ENCODE measurements around the gene DISC1. TPM values are rescaled to one million over a fixed set of nuclear protein-coding genes. Genes with fewer than 3 reads are reported as not detected.
"Not testable (repeated sequence)": the region's sequence is repeated elsewhere in the genome, so short reads cannot be mapped to it uniquely, and the experiment has no call there.

The DISC1 gene
- total RNA-seq, 2 donors from 2014 or later: 7.9 to 10.9 TPM

DNA sequence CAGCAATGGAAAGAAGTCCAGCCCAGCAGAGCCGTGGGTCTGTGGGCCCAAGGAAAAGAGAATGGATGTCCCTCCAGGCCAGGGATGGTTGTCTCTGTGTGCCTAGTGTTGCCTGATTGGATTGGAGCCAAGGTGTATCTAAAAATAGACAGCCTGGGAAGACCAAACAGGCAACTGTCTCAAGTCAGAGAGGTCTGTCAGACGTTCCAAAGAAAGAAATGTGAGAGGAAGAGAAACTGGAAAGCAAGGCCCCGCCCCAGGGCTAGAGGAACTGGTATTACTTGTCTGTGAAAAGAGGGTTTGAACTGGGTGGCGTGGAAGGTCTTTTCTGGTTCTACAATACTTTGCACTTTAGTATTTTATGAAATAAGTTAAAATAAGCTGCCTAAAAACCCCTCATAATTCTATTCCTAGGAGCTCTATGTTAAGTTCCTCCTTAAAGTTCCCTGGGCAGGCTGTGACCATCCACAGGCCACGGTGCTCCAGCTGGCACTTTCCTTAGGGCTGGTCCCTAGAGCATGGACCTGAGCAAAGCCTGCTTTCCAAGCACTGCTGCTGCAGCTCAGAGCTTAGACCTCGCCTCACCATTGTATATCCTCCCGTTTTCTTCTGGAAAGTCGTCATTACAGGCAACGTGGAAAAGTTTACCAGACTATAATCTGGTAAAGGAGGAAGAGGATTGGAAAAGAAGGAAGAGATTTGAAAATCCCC lies 151.6 kb downstream of the DISC1 start:
- no peak for DNase-seq (ENCODE audit: low spot score)
- intact Hi-C loops (cut with DNase I): no loop called here

DNA sequence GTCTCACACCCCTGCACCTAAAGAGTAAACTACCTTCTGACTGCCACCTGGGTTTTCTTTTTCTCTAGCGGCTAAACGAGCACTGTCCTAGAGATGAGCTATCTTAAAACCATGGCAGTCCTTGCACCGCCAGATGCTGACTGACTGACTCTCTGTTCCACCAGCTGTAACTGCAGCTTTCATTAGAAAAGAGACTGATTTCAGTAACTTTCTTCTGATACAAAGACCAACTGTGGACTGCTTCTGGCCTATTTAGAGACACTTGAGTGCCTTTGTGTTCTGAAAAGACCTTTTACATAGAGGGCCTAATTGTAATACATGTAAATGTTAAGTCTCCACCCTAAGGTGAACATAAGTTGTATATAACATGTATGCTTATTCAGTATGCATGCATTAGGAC lies 152.5 kb downstream of the DISC1 start:
- intact Hi-C loops (cut with DNase I): no loop called here
- no peak for DNase-seq (ENCODE audit: low spot score)

DNA sequence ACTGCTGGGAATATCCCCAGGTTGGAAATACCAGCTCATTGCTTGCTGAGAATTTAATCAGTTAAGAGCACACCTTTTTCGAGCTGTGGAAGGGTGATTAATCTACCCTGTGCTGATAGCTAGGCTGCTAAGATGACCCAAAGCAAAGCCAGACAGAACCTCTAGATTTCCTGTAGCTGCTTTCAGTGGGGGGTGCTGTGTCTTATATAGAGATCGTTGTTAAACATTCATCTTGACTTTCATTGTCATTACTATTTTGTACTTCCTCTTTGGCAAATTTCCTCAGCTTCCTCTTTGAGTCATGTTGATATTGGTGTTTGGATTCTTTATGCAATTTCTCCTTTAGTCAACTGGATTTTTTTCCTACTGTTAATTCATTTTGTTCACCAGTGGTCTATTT lies 155.3 kb downstream of the DISC1 start:
- intact Hi-C loops (cut with DNase I): no loop called here
- no peak for DNase-seq (ENCODE audit: low spot score)

DNA sequence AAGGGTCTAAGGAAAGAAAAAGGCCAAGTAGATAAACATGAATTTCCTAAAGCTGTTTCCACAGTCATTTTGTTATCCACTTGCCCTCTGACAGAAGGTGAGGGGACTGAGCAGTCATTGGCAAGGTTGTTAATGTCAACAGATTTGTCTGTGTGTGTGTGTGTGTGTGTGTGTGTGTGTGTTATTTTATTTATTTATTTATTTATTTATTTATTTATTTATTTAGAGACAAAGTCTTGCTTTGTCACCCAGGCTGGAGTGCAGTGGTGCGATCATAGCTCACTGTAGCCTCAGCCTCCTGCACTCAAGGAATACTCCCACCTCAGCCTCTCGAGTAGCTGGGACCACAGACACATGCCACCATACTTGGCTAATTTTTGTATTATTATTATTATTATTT lies 158.5 kb downstream of the DISC1 start:
- intact Hi-C loops (cut with DNase I); DNase-seq (ENCODE audit: low spot score): not testable (repeated sequence)

DNA sequence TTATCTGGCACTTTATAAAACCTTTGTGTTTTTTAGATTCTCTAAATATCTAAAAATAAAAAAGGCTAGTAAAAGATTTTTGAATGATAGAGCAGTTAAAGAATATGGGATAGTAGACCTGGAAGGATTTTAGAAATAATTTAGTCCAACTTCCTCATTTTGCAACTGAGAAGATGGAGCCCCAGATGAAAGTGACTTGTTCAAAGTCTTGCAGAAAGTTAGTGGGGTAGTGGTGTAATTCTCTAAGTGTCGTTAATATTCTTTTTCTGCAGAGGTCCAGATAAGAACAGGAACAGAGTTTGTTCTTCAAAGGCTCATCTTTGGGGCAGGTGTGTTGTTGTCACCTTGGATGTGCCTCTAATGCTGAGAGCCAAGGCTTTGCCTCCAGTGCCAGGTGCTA lies 159.5 kb downstream of the DISC1 start:
- intact Hi-C loops (cut with DNase I): no loop called here
- no peak for DNase-seq (ENCODE audit: low spot score)

DNA sequence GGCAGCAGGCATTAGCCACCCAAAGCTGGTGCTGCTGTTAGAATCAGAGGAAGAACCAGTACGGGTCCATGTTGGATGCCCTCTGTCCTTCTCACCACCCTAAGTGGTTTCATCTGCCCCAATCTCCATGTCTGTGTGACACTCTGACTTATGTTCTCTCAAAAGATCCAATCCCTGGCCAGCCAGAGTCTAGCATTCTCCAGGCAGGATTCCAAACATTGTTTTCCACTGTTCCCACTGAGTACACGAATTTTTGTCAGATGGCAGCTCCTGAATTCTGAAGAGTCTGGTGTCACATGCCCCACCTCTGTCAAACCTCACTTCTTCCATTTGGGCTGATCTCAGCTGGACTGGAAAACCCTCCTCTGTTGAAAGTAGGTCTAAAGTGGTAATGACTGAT lies 166.0 kb downstream of the DISC1 start:
- intact Hi-C loops (cut with DNase I): no loop called here
- no peak for DNase-seq (ENCODE audit: low spot score)

DNA sequence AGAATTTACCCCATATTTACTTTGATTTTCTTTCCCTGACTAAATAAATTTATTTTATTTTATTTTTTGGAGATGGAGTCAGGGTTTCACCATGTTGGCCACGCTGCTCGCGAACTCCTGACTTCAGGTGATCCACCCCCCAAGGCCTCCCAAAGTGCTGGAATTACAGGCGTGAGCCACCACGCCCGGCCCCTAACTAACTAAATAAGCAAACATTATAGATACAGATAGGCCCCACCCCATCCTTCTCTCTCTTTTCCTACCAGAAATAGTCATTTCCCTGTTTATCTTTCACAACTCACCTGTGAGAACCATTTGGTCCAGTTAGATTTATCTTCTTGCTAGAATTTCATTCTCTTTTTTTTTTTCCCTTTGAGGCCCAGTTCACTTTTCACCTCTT lies 167.3 kb downstream of the DISC1 start:
- intact Hi-C loops (cut with DNase I): no loop called here
- no peak for DNase-seq (ENCODE audit: low spot score)

DNA sequence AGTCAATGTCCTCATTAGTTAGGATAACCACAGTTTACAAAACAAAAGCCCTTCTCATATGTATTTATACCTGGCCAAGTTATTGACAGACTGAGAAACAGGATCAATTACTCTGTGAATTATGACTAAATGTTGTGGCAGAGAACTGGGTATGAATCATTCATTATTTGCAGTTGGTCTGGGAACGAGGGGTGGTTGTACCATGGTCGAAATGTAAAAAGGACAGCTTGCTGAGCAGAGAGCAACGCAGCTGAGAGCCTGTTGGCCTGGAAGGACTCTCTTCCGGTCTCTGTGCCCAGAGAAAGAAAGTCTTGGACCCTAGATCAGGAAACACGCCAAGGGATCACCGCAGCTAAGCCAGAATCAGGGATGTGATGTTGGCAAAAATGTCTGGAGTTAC lies 169.6 kb downstream of the DISC1 start:
- intact Hi-C loops (cut with DNase I): no loop called here
- DNase-seq (ENCODE audit: low spot score): no peak

DNA sequence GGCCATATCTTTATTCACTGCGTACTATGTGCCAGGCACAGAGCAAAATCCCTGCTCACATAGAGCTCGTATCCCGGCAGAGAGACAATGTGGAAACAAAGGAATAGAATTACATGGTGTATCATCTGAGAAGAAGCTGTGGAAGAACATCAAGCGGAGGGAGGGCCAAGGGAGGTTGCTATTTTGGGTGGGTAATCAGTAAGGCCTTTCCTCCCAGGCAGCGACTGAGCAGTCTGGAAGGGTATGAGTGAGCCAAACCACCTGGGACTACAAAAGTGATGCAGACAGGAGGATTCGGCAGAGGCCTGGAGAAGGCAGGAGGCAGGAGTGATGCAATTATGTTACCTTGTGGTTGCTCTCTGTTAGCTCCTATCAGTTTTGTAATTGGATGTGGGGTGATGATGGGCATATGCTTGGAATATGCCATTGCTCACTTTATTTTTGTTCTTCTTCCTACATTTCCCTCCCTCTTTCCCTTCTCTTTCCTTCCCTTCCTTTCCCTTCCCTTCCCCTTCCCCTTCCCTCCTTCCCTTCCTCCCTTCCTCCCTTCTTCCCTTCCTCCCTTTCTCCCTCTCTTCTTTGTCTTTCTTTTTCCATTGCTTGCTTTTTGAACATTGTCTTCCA lies 172.9 kb downstream of the DISC1 start:
- intact Hi-C loops (cut with DNase I): no loop called here

DNA sequence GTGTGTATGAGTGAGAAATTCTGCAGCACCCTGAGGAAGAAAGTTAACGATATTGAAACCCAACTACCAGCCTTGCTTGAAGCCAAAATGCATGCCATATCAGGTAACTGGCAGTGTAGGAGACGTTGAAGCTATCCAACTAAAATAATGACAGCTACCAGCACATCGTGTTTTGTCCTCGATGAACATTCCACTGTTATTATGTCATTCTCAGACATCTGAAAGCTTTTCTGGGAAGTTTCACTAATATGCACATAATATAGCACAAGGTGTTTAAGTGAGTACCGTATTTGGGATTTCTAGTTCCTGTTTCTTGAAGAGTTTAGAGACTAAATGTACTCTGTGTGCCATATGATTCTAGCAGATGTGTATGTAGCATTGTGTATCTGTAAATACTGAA lies 173.5 kb downstream of the DISC1 start:
- intact Hi-C loops (cut with DNase I): no loop called here
- DNase-seq (ENCODE audit: low spot score): no peak

More for the DNA sequence above, 172.9 kb downstream of the DISC1 start:
- DNase-seq (ENCODE audit: low spot score): no peak

DNA sequence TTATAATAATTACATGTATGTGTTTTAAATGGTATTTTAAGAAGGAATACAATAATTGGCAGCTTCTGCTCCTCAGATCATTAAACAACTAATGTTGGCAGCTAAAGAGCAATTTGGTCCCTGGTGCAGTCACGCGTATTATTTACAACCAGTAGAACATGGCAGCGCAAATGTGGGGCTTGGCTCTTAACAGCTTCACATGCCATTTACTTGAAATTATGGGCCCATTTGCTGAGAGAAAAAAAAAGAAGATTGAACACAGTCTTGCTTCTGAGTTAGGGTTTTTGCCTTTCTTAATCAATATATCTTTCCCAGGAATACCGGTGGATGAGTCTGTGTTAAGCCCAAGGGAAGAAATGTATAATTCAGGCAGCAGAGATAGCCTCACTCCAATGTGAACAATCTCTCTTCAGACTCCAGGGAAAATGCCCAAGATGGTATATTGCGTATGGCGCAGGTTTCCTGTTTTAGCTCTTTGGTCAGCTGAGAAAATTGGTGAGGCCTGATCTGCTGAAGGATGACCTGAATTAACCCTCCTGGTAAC lies 174.5 kb downstream of the DISC1 start:
- no peak for DNase-seq (ENCODE audit: low spot score)
- intact Hi-C loops (cut with DNase I): no loop called here

DNA sequence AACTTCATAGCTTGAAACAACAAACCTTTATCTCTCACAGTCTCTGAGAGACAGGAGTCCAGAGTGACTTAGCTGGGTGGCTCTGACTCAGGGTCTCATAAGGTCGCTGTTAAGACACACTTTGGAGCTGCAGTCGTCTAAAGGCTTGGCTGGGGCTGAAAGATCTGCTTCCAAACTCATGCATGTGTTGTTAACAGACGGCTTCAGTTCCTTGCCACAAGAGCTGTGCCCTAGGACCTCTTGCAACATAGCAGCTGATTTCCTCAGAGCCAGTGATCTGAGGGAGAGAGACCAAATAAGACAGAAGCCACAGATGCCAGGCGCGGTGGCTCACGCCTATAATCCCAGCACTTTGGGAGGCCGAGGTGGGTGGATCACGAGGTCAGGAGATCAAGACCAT lies 176.8 kb downstream of the DISC1 start:
- DNase-seq (ENCODE audit: low spot score): no peak
- intact Hi-C loops (cut with DNase I): no loop called here

DNA sequence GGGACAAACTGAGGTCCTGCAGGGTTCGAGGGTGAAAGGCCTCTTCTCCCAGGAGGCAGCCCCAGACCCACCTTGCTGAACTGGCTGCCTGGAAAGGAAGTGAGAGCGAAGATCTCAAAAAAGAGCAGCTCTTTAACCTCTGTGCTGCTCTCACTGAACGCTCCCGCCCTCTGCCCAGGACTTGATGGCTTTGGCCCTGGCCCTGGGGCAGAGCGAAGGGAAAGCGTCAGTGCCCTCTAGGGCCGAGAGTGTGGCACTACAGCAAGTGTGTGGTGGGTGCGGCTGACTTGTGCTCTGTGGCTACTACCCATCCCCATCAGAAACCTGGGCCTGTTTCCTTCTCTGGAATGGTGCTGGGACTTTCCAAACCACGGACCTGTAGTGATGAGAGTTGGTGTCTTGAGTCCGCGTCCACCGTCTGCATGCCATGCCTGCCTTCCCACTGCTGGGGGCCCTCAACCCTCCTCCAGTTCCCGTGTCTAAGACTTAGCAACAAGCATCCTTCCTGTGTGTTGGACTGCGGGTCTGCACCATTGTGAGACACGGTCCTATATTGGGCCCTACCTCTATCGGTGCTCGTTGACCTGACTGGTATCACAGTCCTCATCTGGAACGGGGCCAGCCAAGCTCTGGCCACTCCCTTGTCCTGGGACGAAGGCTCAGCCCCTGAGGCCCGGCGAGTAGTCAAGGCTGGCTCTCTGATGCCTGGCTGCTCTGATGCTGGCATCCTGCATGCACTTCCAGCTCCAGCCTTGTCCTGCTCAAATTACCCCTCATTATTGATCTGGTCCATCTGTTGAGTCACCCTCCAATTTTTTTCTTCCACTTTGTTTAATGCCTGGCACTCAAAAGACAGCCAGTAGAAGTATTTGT lies 180.3 kb downstream of the DISC1 start:
- intact Hi-C loops (cut with DNase I): no loop called here
- DNase-seq (ENCODE audit: low spot score): peak; percentile 85

DNA sequence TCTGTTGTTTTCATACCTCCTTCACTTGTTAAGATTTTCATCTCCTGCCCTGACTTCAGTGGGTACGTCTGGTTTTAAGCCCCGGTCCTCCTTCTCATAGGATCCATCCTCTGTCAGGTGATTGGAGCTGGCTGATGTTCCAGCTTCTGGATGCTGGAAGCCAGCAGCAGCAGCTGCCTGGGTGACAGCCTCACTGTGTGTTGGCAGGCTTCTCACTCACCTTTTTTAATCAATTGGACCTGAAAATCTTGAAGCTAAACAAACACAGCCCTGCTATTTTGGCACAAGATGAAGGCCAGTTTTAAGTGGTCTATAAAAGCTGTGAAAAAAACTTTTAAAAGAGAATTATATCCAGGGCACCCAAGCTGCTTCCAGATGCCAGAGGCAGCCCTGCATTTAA lies 181.0 kb downstream of the DISC1 start:
- intact Hi-C loops (cut with DNase I): no loop called here
- DNase-seq (ENCODE audit: low spot score): no peak

DNA sequence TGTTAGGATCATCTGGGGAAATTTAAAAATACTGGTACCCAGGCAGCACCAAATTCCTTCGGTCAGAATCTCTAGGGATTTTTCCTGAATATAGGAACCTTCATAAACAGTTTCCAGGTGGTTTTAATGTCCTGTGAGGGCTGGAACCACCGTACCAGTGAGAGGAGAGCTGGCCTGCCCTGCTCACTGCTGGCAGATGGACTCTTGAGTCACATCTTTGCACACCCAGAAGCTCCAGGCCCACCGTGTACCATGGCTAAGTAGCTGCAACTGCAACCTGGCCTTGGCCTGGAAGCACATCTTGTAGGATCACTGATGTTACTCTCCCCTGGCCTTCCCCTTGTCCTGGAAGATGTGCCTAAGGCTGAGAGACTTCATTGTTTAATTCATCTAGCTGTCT lies 181.5 kb downstream of the DISC1 start:
- intact Hi-C loops (cut with DNase I): no loop called here
- no peak for DNase-seq (ENCODE audit: low spot score)

DNA sequence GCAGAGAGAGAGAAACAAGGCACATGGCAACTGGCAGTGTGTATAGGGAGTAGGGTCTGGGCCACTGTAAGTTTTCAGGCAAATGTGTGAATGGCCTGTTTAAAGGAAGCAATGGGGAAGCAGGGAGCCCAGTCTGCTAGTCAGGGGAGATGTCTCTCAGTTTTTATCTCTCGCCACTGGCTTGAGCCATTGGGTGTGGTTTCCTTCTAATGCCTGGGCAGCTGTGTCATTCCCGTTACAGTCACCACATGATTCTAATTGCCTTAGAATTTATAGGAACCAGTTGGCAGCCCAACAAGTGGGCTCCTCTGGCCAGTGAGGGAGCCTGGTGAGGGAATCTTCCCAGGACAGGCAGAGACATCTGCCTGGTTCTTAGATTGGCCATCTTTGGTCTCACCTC lies 182.4 kb downstream of the DISC1 start:
- no peak for DNase-seq (ENCODE audit: low spot score)
- intact Hi-C loops (cut with DNase I): no loop called here

DNA sequence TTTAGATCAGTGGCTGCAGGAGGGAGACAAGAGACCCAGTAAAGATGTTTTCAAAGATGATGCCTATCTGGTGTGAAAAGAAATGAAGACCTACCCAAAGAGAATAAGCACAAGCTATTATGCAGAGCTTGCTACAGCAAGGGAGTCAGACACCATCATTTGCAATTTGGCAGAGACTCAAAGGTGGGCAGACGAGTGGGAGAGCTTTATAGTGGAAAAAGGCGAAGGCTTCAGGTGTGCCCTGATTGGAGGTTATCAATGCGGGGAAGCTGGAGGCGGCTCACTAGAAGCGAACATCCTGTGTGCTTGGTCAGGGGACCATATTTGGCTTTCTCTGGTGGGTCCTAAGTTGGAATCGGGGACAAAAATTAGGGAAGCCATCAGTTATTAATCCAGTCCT lies 183.8 kb downstream of the DISC1 start:
- DNase-seq (ENCODE audit: low spot score): no peak
- intact Hi-C loops (cut with DNase I): no loop called here

DNA sequence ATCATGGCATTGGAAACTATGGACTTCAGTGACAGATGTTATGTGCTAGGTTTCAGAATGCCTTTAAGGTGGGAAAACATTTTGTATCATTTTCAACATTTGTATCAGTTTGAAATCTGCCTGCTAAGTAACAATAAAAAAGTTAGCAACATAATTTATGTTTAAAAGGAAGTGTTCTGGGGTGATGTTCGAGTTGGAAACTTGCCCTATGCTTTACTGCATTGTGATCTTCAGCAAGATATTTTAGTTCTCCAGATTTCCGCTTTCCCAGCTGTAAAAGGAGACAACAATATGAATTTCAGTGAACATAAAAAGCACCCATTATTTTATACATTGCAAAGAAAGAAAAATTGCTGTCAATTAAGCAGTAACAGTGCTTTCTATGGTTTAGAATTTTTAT lies 187.4 kb downstream of the DISC1 start:
- no peak for DNase-seq (ENCODE audit: low spot score)

DNA sequence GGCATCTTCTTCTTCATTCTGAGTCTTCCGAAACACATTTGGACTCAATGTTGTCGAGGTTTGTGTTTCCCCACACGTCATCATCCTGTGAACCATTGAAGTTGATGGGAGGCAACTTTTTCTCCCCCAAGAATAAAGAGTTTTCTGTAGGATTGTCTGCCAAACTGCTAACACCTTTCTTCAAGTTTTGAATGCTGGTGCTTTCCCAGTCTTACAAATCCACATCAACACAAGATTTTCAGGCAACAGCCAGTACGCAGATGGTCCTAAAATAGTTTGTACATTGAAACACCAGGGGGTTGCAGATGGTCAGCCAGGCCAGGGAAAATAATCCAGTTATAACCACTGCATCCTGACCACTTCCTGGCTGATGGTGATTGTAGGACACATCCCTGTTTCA lies 187.9 kb downstream of the DISC1 start:
- intact Hi-C loops (cut with DNase I): no loop called here
- DNase-seq (ENCODE audit: low spot score): no peak

More for the DNA sequence above, 187.4 kb downstream of the DISC1 start:
- intact Hi-C loops (cut with DNase I): no loop called here

DNA sequence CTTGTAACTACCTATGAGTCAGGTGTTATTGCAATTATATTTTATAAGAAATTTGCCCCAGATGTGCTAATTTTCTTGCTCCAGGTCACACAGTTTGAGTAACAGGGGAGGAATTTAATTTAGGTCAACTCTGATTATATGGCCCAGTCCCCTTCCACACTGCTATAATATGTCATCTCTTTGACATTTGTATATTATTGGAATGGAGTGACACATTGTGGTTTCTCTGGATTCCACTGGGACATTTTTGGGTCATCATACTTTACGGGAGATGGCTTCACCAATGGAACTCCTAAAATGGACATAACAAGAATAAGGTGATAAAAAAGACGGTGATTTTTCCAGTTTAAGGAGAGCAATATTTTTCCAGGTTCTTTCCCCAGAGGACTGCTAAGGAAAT lies 191.2 kb downstream of the DISC1 start:
- intact Hi-C loops (cut with DNase I): no loop called here
- DNase-seq (ENCODE audit: low spot score): no peak

All from posterior vena cava (tissue), 2 donors.